Measurements from ENCODE around the gene KLF14.

GRCh38 chr7:130689683-130690082 lies 44.3 kb downstream of the KLF14 start:
- TF ChIP-seq, protein P1, sequence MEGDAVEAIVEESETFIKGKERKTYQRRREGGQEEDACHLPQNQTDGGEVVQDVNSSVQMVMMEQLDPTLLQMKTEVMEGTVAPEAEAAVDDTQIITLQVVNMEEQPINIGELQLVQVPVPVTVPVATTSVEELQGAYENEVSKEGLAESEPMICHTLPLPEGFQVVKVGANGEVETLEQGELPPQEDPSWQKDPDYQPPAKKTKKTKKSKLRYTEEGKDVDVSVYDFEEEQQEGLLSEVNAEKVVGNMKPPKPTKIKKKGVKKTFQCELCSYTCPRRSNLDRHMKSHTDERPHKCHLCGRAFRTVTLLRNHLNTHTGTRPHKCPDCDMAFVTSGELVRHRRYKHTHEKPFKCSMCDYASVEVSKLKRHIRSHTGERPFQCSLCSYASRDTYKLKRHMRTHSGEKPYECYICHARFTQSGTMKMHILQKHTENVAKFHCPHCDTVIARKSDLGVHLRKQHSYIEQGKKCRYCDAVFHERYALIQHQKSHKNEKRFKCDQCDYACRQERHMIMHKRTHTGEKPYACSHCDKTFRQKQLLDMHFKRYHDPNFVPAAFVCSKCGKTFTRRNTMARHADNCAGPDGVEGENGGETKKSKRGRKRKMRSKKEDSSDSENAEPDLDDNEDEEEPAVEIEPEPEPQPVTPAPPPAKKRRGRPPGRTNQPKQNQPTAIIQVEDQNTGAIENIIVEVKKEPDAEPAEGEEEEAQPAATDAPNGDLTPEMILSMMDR (IDR thresholded peaks at IDR 0.05): no peak
- TF ChIP-seq EZH2 (IDR thresholded peaks at IDR 0.05; ENCODE audit: borderline replicate concordance, insufficient read depth, low read depth, low read length, poor library complexity, severe bottlenecking): no peak
